H7 (cell line): ENCODE measurements around the gene SORL1. TPM values are rescaled to one million over a fixed set of nuclear protein-coding genes. Genes with fewer than 3 reads are reported as not detected.
A peak's percentile ranks its signal among the peaks of the same experiment; 100 is the strongest.

Experiments used
- DNase-seq: peaks from one replicate; pipeline ENCODE4 v3.0.0; 2012
- H3K27me3 ChIP-seq: 2 replicates; pipeline ENCODE4 v1.6.0; 2011; ENCODE audit warnings: mild to moderate bottlenecking, low read length; ENCODE audit not compliant: control insufficient read depth, insufficient read depth
- H3K36me3 ChIP-seq: replicated peaks from 2 replicates; pipeline ENCODE4 v1.5.1; 2011; ENCODE audit warnings: low read length; ENCODE audit not compliant: control insufficient read depth, insufficient read depth
- H3K4me3 ChIP-seq: 2 replicates; pipeline ENCODE4 v1.5.1; 2011; ENCODE audit warnings: low read depth, mild to moderate bottlenecking, control low read depth, low read length, moderate library complexity; ENCODE audit not compliant: insufficient read depth
- total RNA-seq: library from RNA; depleted of rRNA; stranded (reverse); fragments of >200 nt; shearing (Covaris generic); gene quantifications from 2 replicates; pipeline ENCODE4 v1.2.3, GENCODE V29; 2014

The SORL1 gene
- total RNA-seq, 1 experiment from 2014 or later: 13.3 TPM

- H3K36me3 ChIP-seq: peaks cover 13% of the 10 kb centered on the region
- H3K4me3 ChIP-seq: no peak overlapping the region
- no peaks in the 10 kb centered on the region for H3K27me3 ChIP-seq
- no peak for DNase-seq
Observed at GRCh38 chr11:121583825-121584224, 131.7 kb downstream of the SORL1 start.

DNA sequence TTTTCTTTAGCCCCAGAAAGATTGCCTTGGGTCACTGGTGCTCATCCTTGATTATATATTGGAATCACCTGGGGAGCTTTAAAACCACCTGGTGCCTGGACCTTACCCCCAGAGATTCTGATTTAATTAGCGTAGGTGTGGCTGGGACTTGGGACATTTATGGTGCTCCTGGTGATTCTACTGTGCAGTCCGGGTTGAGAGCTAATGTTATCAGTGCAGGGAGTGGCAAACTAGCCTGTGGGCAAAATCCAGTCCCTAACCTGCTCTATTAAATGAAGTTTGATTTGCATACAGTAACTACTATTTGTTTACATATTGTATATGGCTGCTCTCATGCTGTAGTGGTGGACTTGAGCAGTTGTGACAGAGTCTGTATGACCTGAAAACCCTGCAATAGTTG is 134.6 kb downstream of the SORL1 start:
- peaks cover 22% of the 10 kb centered on the region for H3K36me3 ChIP-seq
- no peak for DNase-seq
- H3K4me3 ChIP-seq: no peak overlapping the region
- H3K27me3 ChIP-seq: no peaks in the 10 kb centered on the region

- H3K4me3 ChIP-seq: no peak overlapping the region
- peaks cover 23% of the 10 kb centered on the region for H3K36me3 ChIP-seq
- no peaks in the 10 kb centered on the region for H3K27me3 ChIP-seq
- DNase-seq: no peak
Observed at GRCh38 chr11:121587182-121587581, 135.1 kb downstream of the SORL1 start.

- H3K36me3 ChIP-seq: peaks cover 17% of the 10 kb centered on the region
- DNase-seq: no peak
Observed at GRCh38 chr11:121588747-121589146, 136.6 kb downstream of the SORL1 start.

GRCh38 chr11:121589946-121590537 is 137.9 kb downstream of the SORL1 start:
- Histone ChIP-seq H3K4me3 (no peak overlapping the region), H3K27me3 (no peaks in the 10 kb centered on the region), H3K36me3 (peaks cover 17% of the 10 kb centered on the region)
- no peak for DNase-seq

More at GRCh38 chr11:121588747-121589146, 136.6 kb downstream of the SORL1 start:
- Histone ChIP-seq H3K27me3 (no peaks in the 10 kb centered on the region), H3K4me3 (no peak overlapping the region)

DNA sequence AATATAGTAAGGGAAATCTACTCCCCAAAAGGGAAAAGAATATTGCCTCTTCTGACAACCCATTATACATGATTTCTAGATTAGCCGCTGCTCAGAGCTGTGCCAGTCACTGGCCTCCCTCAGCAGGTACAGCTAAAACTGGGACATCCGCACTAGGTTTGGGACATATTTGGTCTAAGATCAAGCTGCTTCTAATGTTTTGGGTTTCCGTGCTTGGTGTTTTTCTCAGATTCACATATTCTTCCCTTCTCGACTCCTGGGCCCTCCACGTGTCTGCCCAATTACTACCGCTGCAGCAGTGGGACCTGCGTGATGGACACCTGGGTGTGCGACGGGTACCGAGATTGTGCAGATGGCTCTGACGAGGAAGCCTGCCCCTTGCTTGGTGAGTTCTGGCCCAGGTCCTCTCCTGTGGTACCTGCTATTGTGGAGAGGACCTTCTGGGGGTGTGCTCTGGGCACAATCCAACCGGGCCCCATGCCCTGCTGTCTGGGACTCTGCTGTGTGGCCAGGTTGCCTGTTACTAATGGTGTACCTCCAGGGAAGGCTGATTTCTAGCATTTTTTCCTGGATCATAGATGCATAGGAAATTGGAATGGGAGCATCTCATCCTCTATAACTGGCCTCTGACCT is 138.8 kb downstream of the SORL1 start:
- Histone ChIP-seq H3K36me3 (peaks cover 20% of the 10 kb centered on the region), H3K4me3 (no peak overlapping the region), H3K27me3 (no peaks in the 10 kb centered on the region)
- no peak for DNase-seq

- Histone ChIP-seq H3K4me3 (no peak overlapping the region), H3K36me3 (peaks cover 22% of the 10 kb centered on the region), H3K27me3 (no peaks in the 10 kb centered on the region)
- peak; percentile 78 for DNase-seq
Observed at GRCh38 chr11:121591405-121592033, 139.4 kb downstream of the SORL1 start.

DNA sequence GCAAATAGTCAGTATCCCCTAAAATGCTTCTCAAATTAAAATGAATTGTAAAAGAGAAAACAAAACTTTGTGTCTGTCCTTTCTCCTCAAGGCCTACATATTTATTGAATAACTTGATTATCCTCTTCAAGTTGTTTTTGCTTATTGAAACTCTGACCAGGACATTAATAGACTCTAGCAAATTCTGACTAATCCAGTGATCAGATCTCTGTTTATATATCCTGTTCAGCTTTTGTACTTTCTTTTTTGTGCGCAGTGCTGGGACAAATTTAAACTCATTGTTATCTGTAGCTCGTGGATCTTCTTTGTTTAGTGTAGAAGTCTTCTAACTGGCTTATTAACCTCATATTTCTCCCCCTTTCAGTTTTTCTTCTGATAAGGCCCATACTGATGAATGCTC is 140.6 kb downstream of the SORL1 start:
- peaks cover 18% of the 10 kb centered on the region for H3K36me3 ChIP-seq
- no peak for DNase-seq
- no peaks in the 10 kb centered on the region for H3K27me3 ChIP-seq
- no peak overlapping the region for H3K4me3 ChIP-seq

DNA sequence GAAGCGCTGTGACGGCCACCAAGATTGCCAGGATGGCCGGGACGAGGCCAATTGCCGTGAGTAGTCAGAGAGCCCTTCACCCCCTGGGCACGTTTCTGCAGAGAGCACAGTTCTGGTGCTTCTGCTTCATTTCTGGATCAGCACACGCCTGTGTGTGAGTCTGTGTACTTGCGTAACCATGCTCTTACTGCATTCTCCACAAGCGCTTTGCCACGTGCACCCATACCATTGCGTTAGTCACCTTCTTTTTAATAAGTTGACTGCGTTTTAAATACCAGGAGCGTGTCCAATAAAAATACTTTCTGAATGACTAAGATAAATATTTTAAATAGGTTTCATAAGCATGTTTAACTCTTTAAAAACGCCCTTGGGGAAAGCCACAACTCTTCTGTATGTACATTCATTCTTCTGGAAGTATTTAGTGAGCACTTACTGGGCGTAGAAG is 143.6 kb downstream of the SORL1 start:
- H3K36me3 ChIP-seq: peaks cover 9% of the 10 kb centered on the region
- DNase-seq: no peak
- H3K27me3 ChIP-seq: no peaks in the 10 kb centered on the region
- H3K4me3 ChIP-seq: no peak overlapping the region

- H3K27me3 ChIP-seq: no peaks in the 10 kb centered on the region
- no peak for DNase-seq
- H3K4me3 ChIP-seq: no peak overlapping the region
- H3K36me3 ChIP-seq: peaks cover 6% of the 10 kb centered on the region
Observed at GRCh38 chr11:121596195-121597155, 144.4 kb downstream of the SORL1 start.

DNA sequence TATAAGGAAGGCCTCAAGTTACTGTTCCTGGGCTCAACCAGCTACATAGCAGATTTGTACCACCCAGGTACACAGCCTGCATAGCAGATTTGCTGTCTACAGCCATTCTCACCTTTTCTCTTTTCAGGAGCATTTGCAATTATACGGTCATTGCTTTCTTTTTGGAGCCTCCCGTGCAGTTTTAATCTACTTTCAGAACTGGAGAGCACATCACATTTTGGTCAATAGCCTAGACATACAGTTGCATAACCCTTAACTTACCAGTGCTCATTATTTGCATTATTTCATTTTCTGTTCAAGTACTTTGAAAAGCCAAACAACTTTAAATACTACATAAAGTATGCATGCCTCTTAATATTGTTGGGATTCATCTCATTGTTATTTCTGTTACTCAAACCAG is 151.2 kb downstream of the SORL1 start:
- DNase-seq: no peak

DNA sequence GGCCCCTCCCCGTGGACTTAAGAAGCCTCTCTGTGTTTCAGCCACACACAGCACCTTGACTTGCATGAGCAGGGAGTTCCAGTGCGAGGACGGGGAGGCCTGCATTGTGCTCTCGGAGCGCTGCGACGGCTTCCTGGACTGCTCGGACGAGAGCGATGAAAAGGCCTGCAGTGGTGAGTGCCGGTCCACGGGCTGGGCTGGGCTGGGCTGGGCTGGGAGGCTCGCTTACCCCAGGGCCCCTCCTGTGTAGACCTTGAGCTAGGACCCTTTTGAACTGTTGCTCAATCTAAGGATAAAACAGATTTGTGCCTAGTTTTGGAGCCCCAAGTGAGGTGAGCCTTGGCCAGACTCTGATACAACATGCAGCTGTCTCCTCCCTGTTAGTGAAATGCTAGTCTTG is 152.0 kb downstream of the SORL1 start:
- no peak overlapping the region for H3K4me3 ChIP-seq
- H3K27me3 ChIP-seq: no peaks in the 10 kb centered on the region
- peaks cover 17% of the 10 kb centered on the region for H3K36me3 ChIP-seq
- DNase-seq: no peak

More for the DNA sequence above, 151.2 kb downstream of the SORL1 start:
- H3K27me3 ChIP-seq: no peaks in the 10 kb centered on the region
- H3K36me3 ChIP-seq: peaks cover 16% of the 10 kb centered on the region
- no peak overlapping the region for H3K4me3 ChIP-seq

DNA sequence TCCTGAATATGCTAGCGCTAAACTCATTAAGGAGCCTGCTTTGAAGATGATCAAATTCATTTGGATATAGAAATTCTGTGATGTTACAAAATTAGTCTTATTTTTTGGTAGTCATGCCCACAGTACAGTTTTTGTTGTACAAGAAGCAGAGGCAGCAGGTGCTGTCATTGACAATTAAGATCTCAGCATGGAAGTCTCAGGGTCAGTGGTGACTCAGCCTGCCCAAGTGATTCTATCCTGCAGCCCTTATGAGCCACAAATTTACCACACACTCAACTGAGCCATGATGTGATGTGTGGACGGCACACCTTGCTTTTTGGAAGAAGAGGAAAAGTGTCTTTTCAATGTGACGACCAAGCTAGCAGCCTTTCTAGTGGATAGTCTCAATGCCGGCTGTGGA is 154.2 kb downstream of the SORL1 start:
- no peak overlapping the region for H3K4me3 ChIP-seq
- no peaks in the 10 kb centered on the region for H3K27me3 ChIP-seq
- peaks cover 18% of the 10 kb centered on the region for H3K36me3 ChIP-seq
- no peak for DNase-seq

- peaks cover 20% of the 10 kb centered on the region for H3K36me3 ChIP-seq
- DNase-seq: no peak
- no peaks in the 10 kb centered on the region for H3K27me3 ChIP-seq
- H3K4me3 ChIP-seq: no peak overlapping the region
Observed at GRCh38 chr11:121607341-121607740, 155.2 kb downstream of the SORL1 start.
